SH-SY5Y (cell line): Measurements from ENCODE around the gene LDHAL6A.

ENCODE experiments used
- GATA2 ChIP-seq: IDR thresholded peaks from 2 replicates; pipeline ENCODE4 v1.6.1; 2011; ENCODE audit warnings: mild to moderate bottlenecking, low read depth, low read length
- GATA3 ChIP-seq: IDR thresholded peaks from 2 replicates; pipeline ENCODE4 v1.6.1; 2011; ENCODE audit warnings: low read depth, mild to moderate bottlenecking, low read length, moderate library complexity

Gene LDHAL6A

GRCh38 chr11:18455686-18456372 lies at the start of gene LDHAL6A:
Gene LDHAL6A (plus strand): TSS chr11:18455856. CDS start chr11:18456681, 825 bp downstream.
- no peak for TF ChIP-seq GATA3
- no peak for TF ChIP-seq GATA2

GRCh38 chr11:18408558-18409291 lies 46.9 kb upstream of the LDHAL6A start:
- TF ChIP-seq GATA3 (no peak), GATA2 (no peak)

- TF ChIP-seq GATA2 (no peak), GATA3 (no peak)
These were observed 39.2 kb upstream of the LDHAL6A start for GRCh38 chr11:18416459-18416858.

GRCh38 chr11:18419040-18419439 lies 36.6 kb upstream of the LDHAL6A start:
- TF ChIP-seq GATA3 (no peak), GATA2 (no peak)

- TF ChIP-seq GATA2, result no peak
- TF ChIP-seq GATA3, result no peak
These were observed 35.6 kb upstream of the LDHAL6A start for GRCh38 chr11:18420067-18420466.

GRCh38 chr11:18427240-18427639 lies 28.4 kb upstream of the LDHAL6A start:
- TF ChIP-seq GATA3 (no peak), GATA2 (no peak)

- TF ChIP-seq GATA3 (no peak), GATA2 (no peak)
These were observed 26.3 kb upstream of the LDHAL6A start for GRCh38 chr11:18429332-18429731.

- no peak for TF ChIP-seq GATA2
- no peak for TF ChIP-seq GATA3
These were observed 17.0 kb upstream of the LDHAL6A start for GRCh38 chr11:18438691-18439090.

- TF ChIP-seq GATA3, result no peak
- no peak for TF ChIP-seq GATA2
These were observed 6.4 kb upstream of the LDHAL6A start for GRCh38 chr11:18449251-18449650.

GRCh38 chr11:18452927-18453326 lies 2.7 kb upstream of the LDHAL6A start:
- TF ChIP-seq GATA2, result 0 out of 2 replicates have a peak, but pooled peaks have one; percentile 11
- no peak for TF ChIP-seq GATA3

GRCh38 chr11:18457450-18457849 lies 1.8 kb downstream of the LDHAL6A start:
- TF ChIP-seq GATA3 (no peak), GATA2 (no peak)

GRCh38 chr11:18459634-18460033 lies 4.0 kb downstream of the LDHAL6A start:
- TF ChIP-seq GATA2 (no peak), GATA3 (no peak)

GRCh38 chr11:18461909-18462308 lies 6.3 kb downstream of the LDHAL6A start:
- TF ChIP-seq GATA2 (no peak), GATA3 (no peak)

- no peak for TF ChIP-seq GATA2
- TF ChIP-seq GATA3, result no peak
These were observed 7.8 kb downstream of the LDHAL6A start for GRCh38 chr11:18463439-18463838.

GRCh38 chr11:18466402-18466801 lies 10.7 kb downstream of the LDHAL6A start:
- TF ChIP-seq GATA2 (no peak), GATA3 (no peak)
